Fibroblast of skin of left quadriceps (primary cell): ENCODE measurements around the gene LYZL4.

Source experiments
- DNase-seq, 2 experiments: peaks; one replicate each; pipeline ENCODE4 v3.0.0-alpha.2; 2013; ENCODE audit warnings: low read depth in 2 of 2

LYZL4 gene

DNA sequence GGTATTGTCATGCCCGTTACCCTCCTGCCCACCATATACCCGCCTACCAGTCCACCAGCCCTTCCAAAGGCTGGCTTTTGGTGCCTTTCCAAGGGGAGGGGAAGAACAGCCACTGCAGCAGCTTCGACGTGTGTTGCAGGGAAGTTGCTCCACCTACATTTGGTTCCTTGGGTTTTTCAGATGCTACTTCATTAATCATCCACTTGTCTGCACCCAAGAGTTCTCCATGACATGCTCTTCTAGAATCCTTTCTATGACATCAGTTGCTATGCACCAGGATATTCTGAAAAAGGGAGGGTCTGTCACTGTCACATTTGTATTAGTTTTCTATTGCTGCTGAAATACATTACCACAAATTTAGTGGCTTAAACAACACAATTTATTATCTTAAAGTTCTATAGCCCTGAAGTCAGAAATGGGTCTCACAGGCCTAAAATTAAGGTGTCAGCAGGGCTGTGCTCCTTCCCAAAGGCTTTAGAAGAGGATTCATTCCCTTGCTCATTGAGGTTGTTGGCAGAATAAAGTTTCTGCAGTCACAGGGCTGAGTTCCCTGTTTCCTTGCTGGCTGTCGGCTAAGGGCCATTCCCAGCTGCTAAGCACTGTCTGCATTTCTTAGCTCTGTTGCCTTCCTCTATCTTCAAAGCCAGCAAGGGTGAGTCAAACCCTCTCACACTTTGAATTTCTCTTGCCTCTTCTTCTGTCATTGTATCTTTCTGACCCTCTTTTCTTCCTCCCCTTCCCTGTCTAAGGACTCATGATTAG lies at the start of gene LYZL4:
Gene LYZL4 (minus strand): TSS at position 241 of the 762 bp plus-strand sequence. CDS start 3,359 bp downstream, outside the sequence.
- DNase-seq: no peak

DNA sequence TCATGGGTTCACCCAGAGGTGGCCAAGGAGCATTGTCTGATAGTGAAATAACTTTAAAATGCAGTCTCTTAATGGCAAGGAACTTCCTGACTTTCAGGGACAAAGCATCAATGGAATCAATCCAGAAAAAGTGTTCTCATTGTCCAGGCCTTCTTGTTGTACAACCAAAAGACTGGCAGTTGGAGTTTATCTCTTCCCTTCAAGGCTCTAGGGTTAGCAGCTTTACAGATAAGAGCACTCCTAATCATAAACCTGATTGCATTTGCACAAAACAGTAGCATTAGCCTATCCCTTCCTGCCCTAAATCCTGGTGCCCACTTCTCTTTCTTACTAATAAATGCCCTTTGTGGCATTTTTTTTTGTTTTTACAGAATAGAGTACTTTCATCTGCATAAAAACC lies 48.7 kb upstream of the LYZL4 start:
- no peak for DNase-seq

- no peak for DNase-seq
These were observed 45.8 kb upstream of the LYZL4 start for GRCh38 chr3:42456211-42456610.

GRCh38 chr3:42451546-42452230 lies 41.3 kb upstream of the LYZL4 start:
- DNase-seq: no peak

GRCh38 chr3:42451116-42451515 lies 40.7 kb upstream of the LYZL4 start:
- DNase-seq: no peak

GRCh38 chr3:42450567-42450966 lies 40.2 kb upstream of the LYZL4 start:
- no peak for DNase-seq

- no peak for DNase-seq
These were observed 37.1 kb upstream of the LYZL4 start for GRCh38 chr3:42447481-42447880.

GRCh38 chr3:42446111-42447050 lies 36.0 kb upstream of the LYZL4 start:
- DNase-seq: no peak

DNA sequence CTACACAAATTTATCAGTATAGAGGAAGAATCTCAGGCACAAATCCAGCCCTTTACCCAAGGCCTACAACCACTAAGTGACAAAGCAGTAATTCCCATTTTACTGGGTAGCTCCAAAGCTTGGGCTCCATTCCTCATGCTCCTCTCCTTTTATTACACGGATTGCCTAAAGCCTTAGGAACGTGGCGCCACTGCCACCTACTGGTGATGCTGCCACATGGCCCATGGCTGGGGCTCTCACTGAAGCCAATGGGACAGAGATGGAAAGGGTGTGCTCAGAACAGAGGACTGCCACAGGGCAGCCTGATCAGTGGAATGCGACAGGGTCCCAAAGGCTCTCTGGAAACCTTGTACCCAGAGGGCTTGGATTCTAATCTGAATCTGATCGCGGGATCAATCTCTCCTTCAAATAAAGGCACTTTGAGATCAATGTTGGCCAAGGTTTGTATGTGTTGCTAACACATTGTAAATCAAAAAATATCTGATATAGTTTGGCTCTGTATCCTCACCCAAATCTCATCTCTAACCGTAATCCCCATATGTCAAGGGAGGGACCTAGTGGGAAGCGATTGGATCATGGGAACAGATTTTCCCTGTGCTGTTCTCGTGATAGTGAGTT lies 33.5 kb upstream of the LYZL4 start:
- peak; percentile 29 to 34 for DNase-seq

- no peak for DNase-seq
These were observed 32.9 kb upstream of the LYZL4 start for GRCh38 chr3:42443292-42443691.

DNA sequence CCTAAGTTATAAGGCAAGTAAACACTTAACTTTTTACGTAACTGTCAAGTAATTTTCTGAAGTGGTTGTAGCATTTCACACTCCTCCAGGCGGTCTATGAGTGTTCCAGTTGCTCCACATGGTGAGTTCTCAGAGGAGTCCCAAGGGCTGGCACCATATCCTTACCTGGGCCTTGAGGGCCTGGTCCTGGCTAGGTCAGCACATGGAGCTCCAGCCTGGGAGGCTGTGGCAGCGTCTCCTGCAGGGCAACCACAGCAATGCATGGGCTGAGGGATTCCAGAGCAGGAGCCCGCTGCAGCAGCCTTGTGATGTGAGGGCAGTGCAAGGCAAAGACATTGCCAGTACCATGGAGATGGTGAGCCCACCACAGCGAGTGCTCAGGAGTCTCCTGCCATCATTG lies 32.2 kb upstream of the LYZL4 start:
- DNase-seq: no peak

- DNase-seq: no peak
These were observed 31.4 kb upstream of the LYZL4 start for GRCh38 chr3:42441791-42442190.

DNA sequence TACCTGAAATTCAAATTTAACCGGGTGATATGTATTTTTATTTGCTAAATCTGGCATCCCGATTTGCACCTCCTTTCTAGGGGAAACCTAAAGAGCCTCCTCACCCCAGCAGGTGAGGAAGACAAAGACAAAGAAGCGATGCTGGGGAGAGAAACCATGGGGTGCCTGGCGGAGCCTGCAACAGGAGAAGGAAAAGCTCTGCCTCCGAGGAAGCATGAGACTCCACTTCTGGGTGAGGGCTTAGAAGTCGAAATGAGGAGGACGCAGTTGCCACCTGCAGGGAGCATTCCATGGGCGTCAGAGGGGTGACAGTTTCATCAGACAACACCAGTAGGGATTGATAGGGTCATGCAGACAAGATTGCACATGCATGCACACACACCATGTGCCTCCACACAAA lies 30.5 kb upstream of the LYZL4 start:
- DNase-seq: no peak

DNA sequence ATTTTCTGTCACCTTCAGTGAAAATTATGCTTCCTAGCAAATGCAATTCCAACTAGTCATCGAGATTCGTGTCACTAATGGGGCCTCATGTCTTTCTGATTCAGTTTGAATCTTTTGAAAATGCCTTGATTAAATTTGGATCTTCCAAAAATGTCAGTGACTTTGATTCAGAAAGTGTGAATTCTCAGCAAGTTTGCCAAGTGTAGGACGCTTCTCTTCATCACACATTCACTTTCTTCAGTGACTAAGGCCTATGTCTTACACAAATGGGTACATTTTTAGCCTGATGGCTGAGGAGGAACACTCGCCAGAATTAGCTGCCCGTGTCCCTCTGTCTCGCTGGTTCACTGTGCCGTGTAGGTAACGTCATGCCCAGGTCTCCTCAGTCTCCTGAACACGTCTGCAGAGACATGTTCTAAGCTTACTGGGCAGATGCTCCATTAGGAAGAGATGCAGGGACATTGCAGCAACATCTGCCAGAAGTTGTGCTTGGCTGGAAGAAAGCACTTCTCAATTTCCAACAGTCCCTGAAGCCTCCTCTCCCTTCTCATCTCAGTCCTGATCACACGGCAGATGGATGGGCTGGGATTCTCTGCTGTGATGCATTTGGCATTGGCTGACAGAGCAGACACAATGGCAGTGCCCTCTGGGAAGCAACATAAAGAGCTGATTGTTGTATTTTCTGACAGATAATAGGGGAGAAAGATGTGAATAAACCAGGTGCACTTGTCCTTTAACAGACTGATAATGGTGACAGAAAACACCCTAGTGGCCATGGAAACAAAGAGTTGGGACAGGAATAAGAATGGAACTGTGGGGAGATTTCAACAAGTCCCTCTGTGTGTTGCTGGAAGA lies 29.1 kb upstream of the LYZL4 start:
- no peak for DNase-seq

- DNase-seq: no peak
These were observed 28.3 kb upstream of the LYZL4 start for GRCh38 chr3:42438758-42439157.

DNA sequence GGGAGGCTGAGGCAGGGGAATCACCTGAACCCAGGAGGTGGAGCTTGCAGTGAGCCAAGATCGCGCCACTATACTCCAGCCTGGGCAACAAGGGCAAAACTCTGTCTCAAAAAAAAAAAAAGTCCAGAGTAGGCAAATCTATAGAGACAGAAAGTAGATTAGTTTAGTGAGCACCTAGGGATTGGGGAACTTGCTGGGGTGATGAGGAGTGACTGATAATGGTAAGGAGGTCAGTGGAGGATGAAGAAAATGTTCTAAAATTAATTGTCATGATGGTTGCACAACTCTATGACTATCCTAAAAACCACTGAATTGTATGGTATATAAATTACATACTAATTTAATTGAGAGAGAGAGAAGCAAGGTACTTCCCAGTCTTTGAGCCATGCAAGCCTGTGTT lies 27.8 kb upstream of the LYZL4 start:
- DNase-seq: no peak

DNA sequence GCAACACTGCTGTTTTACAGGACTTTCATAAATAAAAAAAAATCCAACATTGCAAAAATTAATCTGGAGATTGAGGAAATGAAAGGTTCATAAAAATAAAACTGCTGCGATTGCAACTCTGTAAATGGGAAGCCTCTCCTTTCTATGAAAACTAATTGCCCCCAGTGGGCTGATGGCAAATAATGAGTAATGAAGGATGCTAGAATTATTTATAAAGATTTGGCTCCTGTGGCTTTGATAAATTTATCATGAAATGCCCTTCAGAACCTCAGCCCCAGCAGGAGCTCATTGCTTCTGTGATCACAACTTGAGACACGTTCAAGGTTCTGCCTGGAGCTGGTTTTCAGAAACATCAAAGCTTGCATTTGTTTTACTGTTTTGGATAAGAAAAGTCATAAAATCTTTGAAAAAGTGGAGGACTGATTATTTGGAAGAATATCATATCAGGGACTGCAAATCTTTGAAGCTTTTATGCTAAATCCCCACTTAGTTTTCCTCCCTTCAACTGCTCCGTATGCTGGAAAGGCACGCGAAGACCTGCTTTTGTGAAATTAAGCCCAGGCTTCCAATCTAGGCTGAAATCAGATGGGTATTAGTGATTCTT lies 24.5 kb upstream of the LYZL4 start:
- no peak for DNase-seq

DNA sequence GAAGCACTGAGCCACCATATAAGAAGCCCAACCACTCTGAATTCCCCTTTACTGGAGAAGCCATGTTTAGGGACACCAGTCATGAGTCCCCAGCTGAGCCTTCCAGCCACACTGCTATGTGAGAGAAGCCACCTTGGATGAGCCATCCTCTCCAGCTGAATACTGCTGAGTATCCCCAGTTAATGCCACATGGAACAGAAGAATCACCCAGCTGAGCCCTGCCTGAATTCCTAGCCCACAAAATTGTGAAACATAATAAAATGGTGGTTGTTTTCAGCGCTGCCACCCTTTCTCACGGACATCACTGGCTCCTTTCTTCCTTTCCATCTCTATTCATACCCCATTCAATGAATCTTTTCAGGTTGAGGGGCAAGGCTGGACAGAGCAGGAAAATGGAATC lies 22.1 kb upstream of the LYZL4 start:
- no peak for DNase-seq

GRCh38 chr3:42430781-42431532 lies 20.5 kb upstream of the LYZL4 start:
- no peak for DNase-seq

GRCh38 chr3:42428830-42429229 lies 18.4 kb upstream of the LYZL4 start:
- no peak for DNase-seq
